HFF-Myc (cell line): ENCODE data around the gene RITA1.

Experiments used
- DNase-seq: peaks from one replicate; pipeline ENCODE4 v3.0.0-alpha.2; 2011; ENCODE audit warnings: low read depth; ENCODE audit errors: extremely low read depth
- H3K4me3 ChIP-seq: replicated peaks from 2 replicates; pipeline ENCODE4 v1.5.1; 2011; ENCODE audit warnings: low read depth, mild to moderate bottlenecking, control low read depth, low read length
- TF ChIP-seq, protein P1 (sequence below): IDR thresholded peaks from 2 replicates; pipeline ENCODE4 v1.5.1; 2012; ENCODE audit warnings: mild to moderate bottlenecking, low read depth, low read length, control low read depth; ENCODE audit errors: missing control alignments

RITA1 gene

DNA sequence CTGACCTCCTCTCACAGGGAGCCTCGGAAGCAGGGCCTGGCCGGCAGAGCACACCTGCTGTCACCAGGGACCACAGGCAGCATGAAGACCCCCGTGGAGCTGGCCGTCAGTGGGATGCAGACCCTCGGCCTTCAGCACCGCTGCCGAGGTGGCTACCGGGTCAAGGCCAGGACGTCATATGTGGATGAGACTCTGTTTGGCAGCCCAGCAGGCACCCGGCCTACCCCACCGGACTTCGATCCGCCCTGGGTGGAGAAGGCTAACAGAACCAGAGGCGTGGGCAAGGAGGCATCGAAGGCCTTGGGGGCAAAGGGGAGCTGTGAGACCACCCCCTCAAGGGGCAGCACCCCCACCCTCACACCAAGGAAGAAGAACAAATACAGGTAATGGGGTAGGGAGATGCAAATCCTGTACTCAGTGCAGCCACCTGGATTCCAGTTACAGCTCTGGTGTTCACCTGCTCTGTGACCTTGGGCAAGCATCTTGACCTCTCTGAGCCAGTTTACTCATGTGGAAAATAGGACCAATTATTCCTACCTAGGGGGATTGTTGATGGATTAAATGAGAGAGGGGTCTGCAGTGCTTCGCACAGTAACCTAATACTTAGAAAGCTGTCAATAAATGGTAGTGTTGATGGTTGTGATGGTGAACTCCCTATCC is 1.3 kb downstream of the RITA1 start:
- no peak for DNase-seq
- H3K4me3 ChIP-seq, result peak overlapping the region; percentile 86

DNA sequence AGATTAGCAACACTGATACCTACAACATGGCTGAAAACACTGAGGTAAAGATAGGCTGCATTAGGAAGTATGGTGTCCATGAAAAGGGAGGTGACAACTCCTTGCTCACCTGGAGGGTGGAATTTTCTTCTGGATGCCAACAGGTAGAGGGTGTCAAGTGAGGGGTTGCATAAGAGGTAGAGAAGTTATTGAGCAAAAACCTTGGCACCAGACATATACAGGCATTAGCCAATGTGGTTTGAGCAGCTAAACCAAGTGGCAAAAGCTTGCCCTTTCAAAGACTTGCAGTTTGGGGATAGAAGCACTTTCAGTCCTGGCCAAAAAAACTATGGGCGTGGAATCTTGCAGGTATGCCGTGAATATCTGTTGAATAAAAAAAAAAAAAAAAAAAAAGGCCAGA is 3.8 kb downstream of the RITA1 start:
- TF ChIP-seq, protein P1, sequence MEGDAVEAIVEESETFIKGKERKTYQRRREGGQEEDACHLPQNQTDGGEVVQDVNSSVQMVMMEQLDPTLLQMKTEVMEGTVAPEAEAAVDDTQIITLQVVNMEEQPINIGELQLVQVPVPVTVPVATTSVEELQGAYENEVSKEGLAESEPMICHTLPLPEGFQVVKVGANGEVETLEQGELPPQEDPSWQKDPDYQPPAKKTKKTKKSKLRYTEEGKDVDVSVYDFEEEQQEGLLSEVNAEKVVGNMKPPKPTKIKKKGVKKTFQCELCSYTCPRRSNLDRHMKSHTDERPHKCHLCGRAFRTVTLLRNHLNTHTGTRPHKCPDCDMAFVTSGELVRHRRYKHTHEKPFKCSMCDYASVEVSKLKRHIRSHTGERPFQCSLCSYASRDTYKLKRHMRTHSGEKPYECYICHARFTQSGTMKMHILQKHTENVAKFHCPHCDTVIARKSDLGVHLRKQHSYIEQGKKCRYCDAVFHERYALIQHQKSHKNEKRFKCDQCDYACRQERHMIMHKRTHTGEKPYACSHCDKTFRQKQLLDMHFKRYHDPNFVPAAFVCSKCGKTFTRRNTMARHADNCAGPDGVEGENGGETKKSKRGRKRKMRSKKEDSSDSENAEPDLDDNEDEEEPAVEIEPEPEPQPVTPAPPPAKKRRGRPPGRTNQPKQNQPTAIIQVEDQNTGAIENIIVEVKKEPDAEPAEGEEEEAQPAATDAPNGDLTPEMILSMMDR, result no peak
- no peak for DNase-seq
- H3K4me3 ChIP-seq, result no peak overlapping the region

More for the DNA sequence above, 1.3 kb downstream of the RITA1 start:
- TF ChIP-seq, protein P1, result no peak

DNA sequence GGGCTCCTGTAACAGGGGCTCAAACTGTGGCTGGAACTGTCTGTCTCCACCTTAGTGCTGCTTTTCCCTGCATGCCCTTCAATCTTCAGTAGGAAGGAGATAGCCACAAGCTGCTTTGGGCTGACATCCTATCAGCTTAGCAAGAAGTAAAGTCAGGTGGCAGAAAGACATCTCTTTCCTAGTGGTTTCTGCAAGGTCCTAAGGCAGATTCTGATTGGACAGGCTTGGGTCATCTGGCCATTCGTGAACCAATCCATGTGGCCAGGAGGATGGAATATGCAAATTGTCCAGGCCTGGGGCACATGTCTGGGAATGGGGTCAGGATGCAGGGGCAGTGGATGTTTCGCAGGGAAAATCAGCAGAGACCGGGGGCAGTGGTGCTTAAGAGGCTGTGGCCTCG is 5.2 kb downstream of the RITA1 start:
- H3K4me3 ChIP-seq, result no peak overlapping the region
- TF ChIP-seq, protein P1, result no peak
- no peak for DNase-seq

DNA sequence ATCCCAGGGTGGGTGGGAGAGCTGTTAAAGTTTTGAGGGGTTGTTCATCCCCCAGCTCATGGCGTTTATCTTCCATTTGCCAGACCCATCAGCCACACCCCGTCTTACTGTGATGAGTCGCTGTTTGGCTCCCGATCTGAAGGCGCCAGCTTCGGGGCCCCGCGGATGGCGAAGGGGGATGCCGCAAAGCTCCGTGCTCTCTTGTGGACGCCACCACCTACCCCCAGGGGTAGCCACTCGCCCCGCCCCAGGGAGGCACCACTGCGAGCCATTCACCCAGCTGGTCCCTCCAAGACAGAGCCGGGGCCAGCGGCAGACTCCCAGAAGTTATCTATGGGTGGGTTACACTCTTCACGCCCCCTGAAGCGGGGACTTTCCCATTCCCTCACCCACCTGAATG is 5.7 kb downstream of the RITA1 start:
- DNase-seq, result no peak
- no peak overlapping the region for H3K4me3 ChIP-seq
- TF ChIP-seq, protein P1, result no peak

DNA sequence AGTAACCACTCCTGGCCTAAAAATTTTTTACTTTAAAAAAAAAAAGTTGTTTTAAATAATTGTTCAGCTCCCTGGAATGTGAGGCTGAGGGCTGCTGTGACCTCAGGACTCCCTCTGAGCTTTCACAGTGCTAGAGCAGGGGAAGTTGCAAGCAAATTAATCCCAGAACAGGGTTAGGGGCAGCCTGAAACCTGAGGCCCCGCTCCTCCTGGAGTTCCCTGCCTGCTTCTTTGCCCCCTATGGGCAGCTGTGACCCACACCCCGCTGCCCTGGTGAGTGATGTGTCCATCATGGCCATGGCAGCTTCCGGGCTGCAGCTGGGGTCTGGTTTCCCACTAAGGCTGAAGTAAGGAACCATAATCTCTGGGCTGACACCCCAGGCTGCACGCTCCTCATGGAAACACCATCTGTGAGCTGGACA is 9.5 kb downstream of the RITA1 start:
- DNase-seq, result no peak
- TF ChIP-seq, protein P1, result peak; percentile 4
- no peak overlapping the region for H3K4me3 ChIP-seq

DNA sequence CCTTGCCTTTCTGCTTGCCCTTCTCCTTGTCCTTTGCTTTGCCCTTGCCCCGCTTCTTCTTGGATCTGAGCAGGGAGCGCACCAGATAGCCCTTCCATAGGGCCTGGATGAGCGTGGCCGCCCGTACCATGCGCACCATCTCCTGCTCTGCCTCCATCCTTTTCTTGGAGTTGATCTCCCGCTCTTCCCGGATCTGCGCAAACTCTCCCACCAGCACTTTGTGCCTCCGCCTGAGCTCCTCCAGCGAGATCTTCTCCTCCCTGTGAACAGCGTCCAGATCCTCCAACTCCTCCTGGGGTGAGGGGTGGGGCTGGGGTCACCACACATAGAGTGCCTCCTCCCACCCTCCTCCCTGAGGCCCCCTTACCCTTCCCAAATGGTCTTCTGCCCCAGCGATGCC is 10.1 kb downstream of the RITA1 start:
- no peak overlapping the region for H3K4me3 ChIP-seq
- no peak for DNase-seq
- TF ChIP-seq, protein P1, result no peak

DNA sequence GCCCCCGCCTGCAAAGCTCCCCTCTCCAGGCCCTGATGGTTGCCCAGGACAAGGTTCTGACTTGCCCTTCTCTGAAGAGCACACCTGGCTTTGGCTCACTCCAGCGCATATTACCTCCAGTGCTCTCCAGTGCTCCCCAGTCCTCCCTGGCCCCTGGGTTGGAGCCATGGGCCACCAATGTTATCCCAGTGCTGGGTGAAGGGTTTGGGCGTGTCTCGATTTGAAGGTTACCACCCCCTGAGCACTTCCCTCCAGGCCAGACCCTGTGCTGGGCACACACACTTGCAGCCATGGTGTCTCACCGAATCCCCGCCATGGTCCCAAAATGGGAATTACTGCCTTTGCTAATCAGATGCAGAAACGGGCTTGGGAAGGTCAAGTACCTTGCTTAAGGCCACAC is 11.1 kb downstream of the RITA1 start:
- DNase-seq, result no peak
- H3K4me3 ChIP-seq, result no peak overlapping the region
- TF ChIP-seq, protein P1, result no peak
